A549 (cell line): Measurements from ENCODE around the gene UMAD1. TPM values are rescaled to one million over a fixed set of nuclear protein-coding genes. Genes with fewer than 3 reads are reported as not detected.

ENCODE experiments used
- ATAC-seq, 2 experiments: fragments of 200-7000 bp in 1 of 2; fragments of >200 bp in 1 of 2; cut with Nextera tagmentation in 1 of 2; cut with Tn5 transposase in 1 of 2; 3 replicates each; pipeline versions ENCODE4 v1.8.0 to v1.9.1; 2018 to 2020; ENCODE audit warnings: mild to moderate bottlenecking in 1 of 2, moderate library complexity in 1 of 2
- CTCF ChIA-PET: fragments of 300-600 bp; sonication (Branson Sonifier 250); formaldehyde crosslinking; extraction: SDS; loops from one replicate; lab custom pipeline; 2021; ENCODE audit warnings: antibody characterized with exemption, inconsistent platforms; lab: Yijun Ruan, JAX
- POLR2A ChIA-PET: fragments of 350-600 bp; formaldehyde crosslinking; extraction: SDS; loops from one replicate; lab custom pipeline; 2021; ENCODE audit warnings: antibody characterized with exemption, inconsistent platforms; lab: Yijun Ruan, JAX
- DNase-seq, 2 experiments: peaks; one replicate each; pipeline versions ENCODE4 v3.0.0 to v3.0.0-alpha.2; 2011 to 2016; ENCODE audit warnings: low read depth in 1 of 2, low spot score in 1 of 2
- FAIRE-seq: peaks from 2 replicates; lab custom pipeline; 2011; peaks lifted over from hg19 to GRCh38; lab: Jason Lieb, UNC
- H3K27ac ChIP-seq, 2 experiments: fragments of >200 bp; sonication (Bioruptor Twin); formaldehyde crosslinking; 3 replicates each; pipeline ENCODE4 v1.5.1; 2016 to 2017
- H3K4me1 ChIP-seq: fragments of >200 bp; sonication (Bioruptor Twin); formaldehyde crosslinking; 3 replicates; pipeline ENCODE4 v1.6.1; 2016
- H3K4me2 ChIP-seq: fragments of >200 bp; sonication (Bioruptor Twin); formaldehyde crosslinking; 3 replicates; pipeline ENCODE4 v1.6.1; 2016
- H3K4me3 ChIP-seq: fragments of >200 bp; sonication (Bioruptor Twin); formaldehyde crosslinking; 3 replicates; pipeline ENCODE4 v1.5.1; 2016
- H3K9me3 ChIP-seq: fragments of >200 bp; sonication (Bioruptor Twin); formaldehyde crosslinking; 3 replicates; pipeline ENCODE4 v1.6.1; 2016
- BHLHE40 ChIP-seq: IDR thresholded peaks from 2 replicates; pipeline ENCODE4 v1.6.1; 2012; ENCODE audit warnings: low read depth, low read length, inconsistent platforms
- CBX8 ChIP-seq: fragments of 200-600 bp; sonication (generic); IDR thresholded peaks from 2 replicates; pipeline ENCODE4 v1.6.1; 2016
- CHD4 ChIP-seq: fragments of 200-600 bp; sonication (generic); IDR thresholded peaks from 2 replicates; pipeline ENCODE4 v1.6.1; 2016; ENCODE audit warnings: antibody characterized with exemption, mild to moderate bottlenecking, borderline replicate concordance
- EHF ChIP-seq: fragments of 250-450 bp; sonication (Bioruptor Pico); IDR thresholded peaks from 2 replicates; pipeline ENCODE4 v1.5.0; 2020; ENCODE audit warnings: mild to moderate bottlenecking
- EP300 ChIP-seq, 2 experiments: fragments of >200 bp; sonication (Bioruptor Twin); formaldehyde crosslinking; IDR thresholded peaks; 2 replicates in 1 of 2; 3 replicates in 1 of 2; pipeline ENCODE4 v1.6.1; 2016 to 2017
- FOSB ChIP-seq: fragments of 250-450 bp; sonication (Bioruptor Pico); IDR thresholded peaks from 2 replicates; pipeline ENCODE4 v1.5.0; 2020; ENCODE audit warnings: mild to moderate bottlenecking, moderate library complexity
- HDAC2 ChIP-seq: fragments of 200-600 bp; sonication (generic); IDR thresholded peaks from 2 replicates; pipeline ENCODE4 v1.6.1; 2016
- HEYL ChIP-seq: fragments of 250-450 bp; sonication (Bioruptor Pico); IDR thresholded peaks from 2 replicates; pipeline ENCODE4 v1.8.0; 2021; ENCODE audit warnings: mild to moderate bottlenecking, moderate library complexity
- HOXB13 ChIP-seq: fragments of 250-450 bp; sonication (Bioruptor Pico); IDR thresholded peaks from 2 replicates; pipeline ENCODE4 v1.5.0; 2020; ENCODE audit warnings: low read depth, mild to moderate bottlenecking, moderate library complexity
- MAFK ChIP-seq: fragments of 450-650 bp; IDR thresholded peaks from 2 replicates; pipeline ENCODE4 v1.6.1; 2014; ENCODE audit not compliant: partially characterized antibody
- NPAS2 ChIP-seq: fragments of 250-450 bp; sonication (Bioruptor Pico); IDR thresholded peaks from 2 replicates; pipeline ENCODE4 v1.8.0; 2022; ENCODE audit warnings: mild to moderate bottlenecking, moderate library complexity, borderline replicate concordance
- NR3C1 ChIP-seq: fragments of >200 bp; sonication (Bioruptor Twin); formaldehyde crosslinking; IDR thresholded peaks from 3 replicates; pipeline ENCODE4 v1.6.1; 2017
- PHF8 ChIP-seq: fragments of 200-600 bp; sonication (generic); IDR thresholded peaks from 2 replicates; pipeline ENCODE4 v1.6.1; 2016; ENCODE audit warnings: low read depth, mild to moderate bottlenecking, antibody characterized with exemption, moderate library complexity, borderline replicate concordance
- POLR2A ChIP-seq: IDR thresholded peaks from 2 replicates; pipeline ENCODE4 v1.6.1; 2012; ENCODE audit warnings: mild to moderate bottlenecking, low read length
- RAD21 ChIP-seq, 2 experiments: fragments of >200 bp in 1 of 2; sonication (Bioruptor Twin) in 1 of 2; formaldehyde crosslinking in 1 of 2; IDR thresholded peaks in 1 of 2; conservative IDR thresholded peaks in 1 of 2; 2 replicates in 1 of 2; 3 replicates in 1 of 2; pipeline ENCODE4 v1.6.1; 2012 to 2018; ENCODE audit warnings: inconsistent platforms in 1 of 2
- RCOR1 ChIP-seq: fragments of 150-350 bp; IDR thresholded peaks from 2 replicates; pipeline ENCODE4 v1.6.1; 2014; ENCODE audit warnings: antibody characterized with exemption, low read length, low read depth
- RNF2 ChIP-seq: fragments of 200-600 bp; sonication (generic); IDR thresholded peaks from 2 replicates; pipeline ENCODE4 v1.6.1; 2016; ENCODE audit warnings: low read depth, mild to moderate bottlenecking, antibody characterized with exemption, moderate library complexity, borderline replicate concordance
- SREBF2 ChIP-seq: fragments of 450-650 bp; IDR thresholded peaks from 2 replicates; pipeline ENCODE4 v1.6.1; 2014; ENCODE audit warnings: mild to moderate bottlenecking, moderate library complexity
- TFCP2L1 ChIP-seq: fragments of 250-450 bp; sonication (Bioruptor Pico); IDR thresholded peaks from 2 replicates; pipeline ENCODE4 v1.5.0; 2021; ENCODE audit warnings: mild to moderate bottlenecking
- ZC3H11A ChIP-seq: fragments of 450-650 bp; IDR thresholded peaks from 2 replicates; pipeline ENCODE4 v1.6.1; 2014; ENCODE audit warnings: antibody characterized with exemption, mild to moderate bottlenecking
- ZSCAN20 ChIP-seq: fragments of 250-450 bp; sonication (Bioruptor Pico); IDR thresholded peaks from 2 replicates; pipeline ENCODE4 v1.8.0; 2022; ENCODE audit warnings: mild to moderate bottlenecking, moderate library complexity
- WGBS: methylation state at CpG from one replicate; pipeline ENCODE4 v1.1.6; 2017; ENCODE audit errors: missing lambda C conversion rate; 5-methylcytosine and 5-hydroxymethylcytosine counted together
- polyA plus RNA-seq, 4 experiments: library from polyadenylated mRNA; depleted of rRNA in 3 of 4; stranded (reverse); fragments of >200 nt; fragmentation: RNase III in 1 of 4; extraction: RNeasy Plus Mini Kit Qiagen cat#74134 plus additional on column Dnase treatment in 1 of 4; gene quantifications; 2 replicates in 3 of 4; 3 replicates in 1 of 4; pipeline ENCODE4 v1.2.3, GENCODE V29; 2011 to 2017
- TF ChIP-seq, protein P1 (sequence below): IDR thresholded peaks from 2 replicates; pipeline ENCODE4 v1.6.1; 2012; ENCODE audit warnings: low read depth, borderline replicate concordance
- TF ChIP-seq, protein P2 (sequence below): IDR thresholded peaks from 2 replicates; pipeline ENCODE4 v1.6.1; 2012
- TF ChIP-seq, protein P3 (sequence below): fragments of 250-450 bp; sonication (Bioruptor Pico); IDR thresholded peaks from 2 replicates; pipeline ENCODE4 v1.5.0; 2020; ENCODE audit warnings: low read depth, mild to moderate bottlenecking, moderate library complexity
- TF ChIP-seq, protein P4 (sequence below): IDR thresholded peaks from 2 replicates; pipeline ENCODE4 v1.6.1; 2012

UMAD1 gene
- polyA plus RNA-seq, 2 of the 4 experiments (the other 2 are of a cell fraction) = 21.4 to 46.4 TPM

DNA sequence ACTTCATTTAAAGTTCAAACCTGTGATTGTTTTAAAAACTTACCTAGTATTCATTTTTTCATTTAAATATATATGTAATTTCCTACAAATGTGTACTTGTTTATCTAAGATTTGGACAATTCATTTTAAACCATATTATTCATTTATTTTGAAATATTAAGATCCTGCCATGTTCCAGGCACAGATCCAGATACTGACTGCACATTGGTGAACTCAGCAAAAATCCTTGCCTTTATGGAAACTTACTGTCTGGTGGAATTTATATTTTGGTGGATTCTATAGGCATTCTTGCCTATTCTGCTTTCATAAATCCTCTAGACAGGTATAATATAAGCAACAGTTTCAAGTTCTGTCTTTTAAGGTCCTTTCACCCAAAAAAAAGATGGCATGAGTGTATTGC lies 126.1 kb downstream of the UMAD1 start:
- no peak for ATAC-seq
- Histone ChIP-seq H3K4me3 (no peak overlapping the region), H3K27ac (no peak overlapping the region), H3K4me2 (no peak overlapping the region; the same call in 2 of the 3 replicates), H3K4me1 (peaks cover 40% of the 10 kb centered on the region), H3K9me3 (no peaks in the 10 kb centered on the region)
- CTCF ChIA-PET = interaction anchor here (0.9 to 1.8 kb wide), 3 partner anchors 8 to 178 kb away, joined by 3 to 9 read pairs (median 3); no protein-coding TSS in a partner anchor
- no peak for FAIRE-seq
- TF ChIP-seq CBX8 (no peak), RCOR1 (no peak), BHLHE40 (no peak), SREBF2 (no peak), TFCP2L1 (CRISPR knock-in tag) (no peak), ZC3H11A (no peak), HEYL (no peak), RNF2 (no peak), RAD21 (conservative IDR thresholded peaks at IDR 0.05 in 1 of 2, IDR thresholded peaks at IDR 0.05 in 1 of 2) (no peak), POLR2A (no peak), HOXB13 (no peak), HDAC2 (no peak)
- TF ChIP-seq, protein P1, sequence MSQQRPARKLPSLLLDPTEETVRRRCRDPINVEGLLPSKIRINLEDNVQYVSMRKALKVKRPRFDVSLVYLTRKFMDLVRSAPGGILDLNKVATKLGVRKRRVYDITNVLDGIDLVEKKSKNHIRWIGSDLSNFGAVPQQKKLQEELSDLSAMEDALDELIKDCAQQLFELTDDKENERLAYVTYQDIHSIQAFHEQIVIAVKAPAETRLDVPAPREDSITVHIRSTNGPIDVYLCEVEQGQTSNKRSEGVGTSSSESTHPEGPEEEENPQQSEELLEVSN = no peak
- TF ChIP-seq, protein P2, sequence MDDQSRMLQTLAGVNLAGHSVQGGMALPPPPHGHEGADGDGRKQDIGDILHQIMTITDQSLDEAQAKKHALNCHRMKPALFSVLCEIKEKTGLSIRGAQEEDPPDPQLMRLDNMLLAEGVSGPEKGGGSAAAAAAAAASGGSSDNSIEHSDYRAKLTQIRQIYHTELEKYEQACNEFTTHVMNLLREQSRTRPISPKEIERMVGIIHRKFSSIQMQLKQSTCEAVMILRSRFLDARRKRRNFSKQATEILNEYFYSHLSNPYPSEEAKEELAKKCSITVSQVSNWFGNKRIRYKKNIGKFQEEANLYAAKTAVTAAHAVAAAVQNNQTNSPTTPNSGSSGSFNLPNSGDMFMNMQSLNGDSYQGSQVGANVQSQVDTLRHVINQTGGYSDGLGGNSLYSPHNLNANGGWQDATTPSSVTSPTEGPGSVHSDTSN = no peak
- DNase-seq = no peak
- POLR2A ChIA-PET = no interaction called here

GRCh38 chr7:7768977-7769709 lies 128.6 kb downstream of the UMAD1 start:
- WGBS = 92% methylated on average over 5 of the region's 5 CpGs
- ATAC-seq (no peak), FAIRE-seq (no peak), DNase-seq (no peak)
- Histone ChIP-seq H3K9me3 (no peaks in the 10 kb centered on the region), H3K4me1 (peaks cover 27% of the 10 kb centered on the region), H3K4me3 (no peak overlapping the region), H3K4me2 (no peak overlapping the region), H3K27ac (no peak overlapping the region)
- ChIA-PET CTCF (interaction anchor here (1.5 kb wide), 1 partner anchor 87 kb away, joined by 3 read pairs; no protein-coding TSS in a partner anchor), POLR2A (no interaction called here)
- TF ChIP-seq SREBF2 = no peak
- TF ChIP-seq, protein P3, sequence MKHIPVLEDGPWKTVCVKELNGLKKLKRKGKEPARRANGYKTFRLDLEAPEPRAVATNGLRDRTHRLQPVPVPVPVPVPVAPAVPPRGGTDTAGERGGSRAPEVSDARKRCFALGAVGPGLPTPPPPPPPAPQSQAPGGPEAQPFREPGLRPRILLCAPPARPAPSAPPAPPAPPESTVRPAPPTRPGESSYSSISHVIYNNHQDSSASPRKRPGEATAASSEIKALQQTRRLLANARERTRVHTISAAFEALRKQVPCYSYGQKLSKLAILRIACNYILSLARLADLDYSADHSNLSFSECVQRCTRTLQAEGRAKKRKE (CRISPR knock-in tag) = no peak
- TF ChIP-seq FOSB (CRISPR knock-in tag) = no peak
- TF ChIP-seq EHF (CRISPR knock-in tag) = no peak
- TF ChIP-seq NPAS2 (CRISPR knock-in tag) = no peak
- no peak for TF ChIP-seq TFCP2L1 (CRISPR knock-in tag)
- no peak for TF ChIP-seq PHF8
- TF ChIP-seq RCOR1 = no peak
- no peak for TF ChIP-seq EP300 (IDR thresholded peaks at IDR 0.05)
- no peak for TF ChIP-seq NR3C1
- no peak for TF ChIP-seq CHD4
- TF ChIP-seq MAFK = no peak
- TF ChIP-seq ZSCAN20 (CRISPR knock-in tag) = no peak
- TF ChIP-seq ZC3H11A = no peak
- TF ChIP-seq, protein P4, sequence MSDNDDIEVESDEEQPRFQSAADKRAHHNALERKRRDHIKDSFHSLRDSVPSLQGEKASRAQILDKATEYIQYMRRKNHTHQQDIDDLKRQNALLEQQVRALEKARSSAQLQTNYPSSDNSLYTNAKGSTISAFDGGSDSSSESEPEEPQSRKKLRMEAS = no peak
- no peak for TF ChIP-seq RAD21 (conservative IDR thresholded peaks at IDR 0.05 in 1 of 2, IDR thresholded peaks at IDR 0.05 in 1 of 2)
